Naive thymus-derived CD4-positive, alpha-beta T cell (primary cell): ENCODE data around the gene IKZF4. TPM values are rescaled to one million over a fixed set of nuclear protein-coding genes. Genes with fewer than 3 reads are reported as not detected.
"Not testable (repeated sequence)": the region's sequence is repeated elsewhere in the genome, so short reads cannot be mapped to it uniquely, and the experiment has no call there.

Experiments
- ATAC-seq: fragments of 150-1000 bp; cut with Tn5 transposase; 2 replicates; pipeline ENCODE4 v1.10.0; 2021; ENCODE audit warnings: mild to moderate bottlenecking, moderate library complexity
- CTCF ChIA-PET: fragments of 350-600 bp; sonication (Branson Sonifier 250); formaldehyde crosslinking; loops from one replicate; lab custom pipeline; 2021; ENCODE audit warnings: antibody characterized with exemption; lab: Charles Lee
- POLR2A ChIA-PET: fragments of 350-600 bp; sonication (Branson Sonifier 250); formaldehyde crosslinking; loops from one replicate; lab custom pipeline; 2021; ENCODE audit warnings: antibody characterized with exemption, inconsistent platforms; lab: Charles Lee
- DNase-seq, 9 donors: peaks; one replicate each; pipeline versions ENCODE4 v3.0.0 to v3.0.0-alpha.2; 2020 to 2022; ENCODE audit warnings: mixed read lengths in 1 of 9
- H3K27ac ChIP-seq: one replicate; pipeline ENCODE4 v1.7.0; 2013; ENCODE audit warnings: mild to moderate bottlenecking, low read depth, low read length, moderate library complexity
- H3K27me3 ChIP-seq, 2 donors: one replicate each; pipeline ENCODE4 v1.7.0; 2013; ENCODE audit warnings: low read length in 2 of 2, mild to moderate bottlenecking in 2 of 2, moderate library complexity in 2 of 2; ENCODE audit not compliant: control insufficient read depth in 2 of 2, insufficient read depth in 2 of 2
- H3K36me3 ChIP-seq, 3 experiments: 1 replicate in 2 of 3; 2 replicates in 1 of 3; pipeline ENCODE4 v1.7.0; 2013; ENCODE audit warnings: low read length in 3 of 3, mild to moderate bottlenecking in 3 of 3, moderate library complexity in 1 of 3; ENCODE audit not compliant: insufficient read depth in 3 of 3, control insufficient read depth in 2 of 3
- H3K4me1 ChIP-seq, 2 donors: one replicate each; pipeline ENCODE4 v1.7.0; 2013; ENCODE audit warnings: low read length in 2 of 2, mild to moderate bottlenecking in 2 of 2, moderate library complexity in 1 of 2; ENCODE audit not compliant: control insufficient read depth in 2 of 2, insufficient read depth in 2 of 2
- H3K4me3 ChIP-seq: 2 replicates; pipeline ENCODE4 v1.7.0; 2013; ENCODE audit warnings: mild to moderate bottlenecking, low read length
- H3K9me3 ChIP-seq, 3 experiments: 1 replicate in 2 of 3; 2 replicates in 1 of 3; pipeline ENCODE4 v1.7.0; 2013; ENCODE audit warnings: low read length in 3 of 3; ENCODE audit not compliant: control insufficient read depth in 2 of 3
- H3K27ac Mint-ChIP-seq, 9 donors: one replicate each; pipeline ENCODE4 v1.8.0; 2020 to 2022; ENCODE audit warnings: mixed read lengths in 9 of 9, mild to moderate bottlenecking in 8 of 9, moderate library complexity in 5 of 9, inconsistent platforms in 2 of 9
- H3K27me3 Mint-ChIP-seq, 5 donors: one replicate each; pipeline ENCODE4 v1.8.0; 2021 to 2022; ENCODE audit warnings: mixed read lengths in 5 of 5, mild to moderate bottlenecking in 1 of 5
- H3K36me3 Mint-ChIP-seq, 5 donors: one replicate each; pipeline ENCODE4 v1.8.0; 2020 to 2022; ENCODE audit warnings: mixed read lengths in 5 of 5, mild to moderate bottlenecking in 3 of 5, inconsistent platforms in 1 of 5
- H3K4me1 Mint-ChIP-seq, 7 donors: one replicate each; pipeline ENCODE4 v1.8.0; 2020 to 2022; ENCODE audit warnings: mixed read lengths in 7 of 7, mild to moderate bottlenecking in 3 of 7, inconsistent platforms in 1 of 7
- H3K4me3 Mint-ChIP-seq, 10 donors: one replicate each; pipeline ENCODE4 v1.8.0; 2020 to 2022; ENCODE audit warnings: mild to moderate bottlenecking in 10 of 10, mixed read lengths in 10 of 10, moderate library complexity in 6 of 10, inconsistent platforms in 2 of 10
- H3K9me3 Mint-ChIP-seq, 11 donors: one replicate each; pipeline ENCODE4 v1.8.0; 2020 to 2022; ENCODE audit warnings: mixed read lengths in 11 of 11, mild to moderate bottlenecking in 4 of 11, inconsistent platforms in 1 of 11, moderate library complexity in 1 of 11
- intact Hi-C, 2 donors: fragments of 100-400 bp; cut with micrococcal nuclease; formaldehyde crosslinking; loops; one replicate each; pipeline ENCODE4 v1.15.1; 2023
- polyA plus RNA-seq, 2 donors: library from polyadenylated mRNA; unstranded; fragments of 300-500 nt; fragmentation: Illumina TruSeq; gene quantifications; one replicate each; pipeline ENCODE4 v1.2.3, GENCODE V29; 2021
- total RNA-seq, 6 experiments: library from RNA in 5 of 6; stranded (reverse) in 5 of 6; gene quantifications; 1 replicate in 5 of 6; 2 replicates in 1 of 6; pipeline ENCODE4 v1.2.3 and lab custom pipeline; 2021 to 2026

IKZF4 gene
- total and polyA plus RNA-seq, 7 experiments from 2014 or later: 0.54 to 37.8 (median 4.5) TPM

DNA sequence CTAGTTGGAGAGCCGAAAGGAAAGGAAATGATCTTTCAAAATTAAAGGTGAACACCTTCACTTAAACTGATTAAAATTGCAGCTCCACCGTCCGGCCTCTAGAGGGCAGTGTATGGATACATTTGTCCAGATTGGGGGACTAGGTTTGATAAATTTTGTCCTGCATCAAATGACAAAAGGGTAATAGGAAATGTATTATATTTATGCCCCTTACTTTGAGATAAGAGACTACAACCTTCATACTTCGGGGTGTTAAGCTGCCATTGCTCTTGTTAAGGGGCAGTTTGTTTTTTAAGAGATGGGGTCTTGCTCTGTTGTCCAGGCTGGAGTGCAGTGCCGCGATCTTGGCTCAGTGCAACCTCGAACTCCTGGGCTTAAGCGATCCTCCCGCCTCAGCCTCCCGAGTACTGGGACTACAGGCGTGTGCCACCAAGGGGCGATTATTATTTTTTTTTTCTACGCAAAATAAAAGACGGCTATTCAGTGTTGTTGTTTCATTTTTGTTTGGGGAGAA, 24.6 kb upstream of the IKZF4 start:
- ATAC-seq: peak; percentile 81
- intact Hi-C loops: loop anchor here (1.0 to 5.0 kb wide), 10 partner anchors 23 to 229 kb away; partner anchors contain the start of genes PA2G4 (in 2 of the 2), RPS26 (in 2 of the 2), ZC3H10 (in 2 of the 2) and IKZF4 (in 1 of the 2)
- H3K27ac ChIP-seq: no peak overlapping the region

DNA sequence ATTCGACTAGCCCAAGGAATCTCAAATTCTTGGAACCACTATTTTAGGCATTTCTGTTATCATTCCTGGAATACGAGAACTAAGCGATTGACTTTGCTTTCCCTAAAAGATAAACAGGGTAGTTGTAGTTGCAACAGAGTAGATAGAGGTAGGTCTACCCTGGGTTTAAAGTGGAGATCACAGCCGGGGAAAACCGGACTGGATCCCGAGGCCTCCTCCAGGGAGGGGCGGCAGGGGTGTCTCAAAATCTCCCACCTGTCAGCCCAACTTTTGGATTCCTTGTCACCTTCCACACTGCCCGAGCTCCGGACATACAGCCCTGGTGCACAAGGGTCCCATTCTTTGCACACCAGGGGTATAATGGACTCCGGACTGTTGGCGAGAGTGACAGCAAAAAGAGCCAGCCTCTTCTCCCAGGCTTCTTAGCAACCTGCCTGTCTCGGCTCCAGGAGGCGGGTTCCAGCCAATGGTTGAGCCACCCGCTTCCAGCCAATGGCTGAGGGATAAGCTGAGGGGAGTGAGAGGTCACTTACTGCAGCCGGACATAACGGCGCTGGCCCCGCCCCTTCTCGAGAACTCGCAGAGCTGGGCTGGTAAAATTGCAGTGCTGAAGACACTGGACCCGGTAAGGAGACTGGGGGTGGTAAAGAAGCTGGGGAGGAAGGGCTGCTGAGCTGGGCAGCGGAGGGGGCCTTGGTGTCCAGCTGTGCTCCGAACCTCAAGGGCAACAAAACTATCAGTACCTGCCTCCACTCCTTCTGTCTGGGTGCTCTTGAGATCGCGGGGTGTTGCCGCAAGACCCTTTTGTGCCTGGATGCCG, 23.9 kb upstream of the IKZF4 start, which contains the start of gene SUOX:
TSS of gene SUOX (plus strand) at position 562 of the 820 bp plus-strand sequence. CDS start 4,946 bp downstream, outside the sequence.
- H3K27ac ChIP-seq: no peak within 1 kb of the TSS
- H3K4me3 Mint-ChIP-seq: peak within 1 kb of the TSS; percentile 49 to 87 (median 62)

More for the DNA sequence above, 24.6 kb upstream of the IKZF4 start:
- Mint-ChIP-seq H3K27me3 (peaks cover 0 to 4% (median 0%) of the 10 kb centered on the region in 5 donors), H3K27ac (peak overlapping the region in 7 of 9 donors; percentile 9 to 78 (median 49)), H3K4me1 (peaks cover 8 to 37% (median 16%) of the 10 kb centered on the region in 7 donors), H3K36me3 (peaks cover 0 to 18% (median 10%) of the 10 kb centered on the region in 5 donors), H3K9me3 (no peaks in the 10 kb centered on the region), H3K4me3 (peak overlapping the region in 9 of 10 donors; percentile 23 to 87 (median 55))
- Histone ChIP-seq H3K4me1 (peaks cover 0 to 14% of the 10 kb centered on the region in 2 donors), H3K4me3 (no peak overlapping the region), H3K36me3 (peaks cover 6 to 31% (median 8%) of the 10 kb centered on the region in 3 experiments), H3K27me3 (no peaks in the 10 kb centered on the region), H3K9me3 (no peaks in the 10 kb centered on the region)
- peak; percentile 22 to 80 (median 74) for DNase-seq
- ChIA-PET CTCF (interaction anchor here (0.6 to 6.5 kb wide), 19 partner anchors 11 to 258 kb away, joined by 3 to 54 read pairs (median 4); partner anchors contain the start of genes PA2G4 and RAB5B), POLR2A (interaction anchor here (0.7 to 3.8 kb wide), 17 partner anchors 10 to 253 kb away, joined by 3 to 20 read pairs (median 4); partner anchors contain the start of genes PA2G4, RAB5B and SMARCC2)

DNA sequence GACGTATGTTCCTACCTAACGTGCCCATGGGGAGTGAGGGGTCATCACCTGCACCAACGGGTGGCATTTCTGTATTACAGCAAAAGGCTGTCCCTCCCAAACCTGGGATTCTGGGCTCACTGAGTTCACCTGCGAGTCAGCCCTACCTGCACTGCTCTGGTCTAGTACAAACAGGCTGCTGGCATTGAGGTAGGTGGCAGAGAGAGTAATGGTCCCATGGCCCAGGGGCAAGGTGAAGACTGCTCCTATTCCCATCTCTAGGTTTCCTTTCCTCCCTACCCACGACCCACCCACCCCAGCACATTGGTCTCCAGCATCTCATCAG, 23.3 kb upstream of the IKZF4 start:
- ATAC-seq (no peak), DNase-seq (no peak)
- ChIA-PET POLR2A (interaction anchor here (0.8 to 3.8 kb wide), 4 partner anchors 18 to 49 kb away, joined by 3 to 20 read pairs (median 5); partner anchors contain the start of gene RAB5B), CTCF (interaction anchor here (0.7 to 6.5 kb wide), 2 partner anchors 15 to 31 kb away, joined by 3 to 54 read pairs; no protein-coding TSS in a partner anchor)
- Mint-ChIP-seq H3K4me1 (peaks cover 8 to 37% (median 16%) of the 10 kb centered on the region in 7 donors), H3K4me3 (peak overlapping the region; percentile 49 to 87 (median 62)), H3K9me3 (no peaks in the 10 kb centered on the region), H3K36me3 (peaks cover 0 to 7% (median 2%) of the 10 kb centered on the region in 5 donors), H3K27ac (peak overlapping the region in 3 of 9 donors; percentile 19 to 63 (median 41)), H3K27me3 (peaks cover 0 to 4% (median 0%) of the 10 kb centered on the region in 5 donors)
- Histone ChIP-seq H3K27ac (no peak overlapping the region), H3K27me3 (no peaks in the 10 kb centered on the region), H3K36me3 (peaks cover 5 to 19% (median 6%) of the 10 kb centered on the region in 3 experiments), H3K9me3 (no peaks in the 10 kb centered on the region), H3K4me1 (peaks cover 0 to 14% of the 10 kb centered on the region in 2 donors), H3K4me3 (no peak overlapping the region)
- intact Hi-C loops: loop anchor here (2.0 to 5.0 kb wide), 5 partner anchors 23 to 227 kb away; partner anchors contain the start of genes ZC3H10 (in 2 of the 2), IKZF4 (in 1 of the 2), NABP2 (in 1 of the 2) and PA2G4 (in 1 of the 2)

More for the DNA sequence above, 23.9 kb upstream of the IKZF4 start, which contains the start of gene SUOX:
- H3K27ac Mint-ChIP-seq: peak within 1 kb of the TSS in 7 of 9 donors; percentile 19 to 78 (median 63)
- Histone ChIP-seq H3K9me3 (no peaks in the 10 kb centered on the region), H3K4me3 (no peak within 1 kb of the TSS), H3K4me1 (peaks cover 0 to 14% of the 10 kb centered on the region in 2 donors), H3K36me3 (peaks cover 5 to 25% (median 6%) of the 10 kb centered on the region in 3 experiments), H3K27me3 (no peaks in the 10 kb centered on the region)
- DNase-seq (peak in 3 of 9 donors; percentile 8 to 58 (median 31)), ATAC-seq (peak; percentile 93)
- CTCF ChIA-PET: interaction anchor here (1.0 to 6.5 kb wide), 11 partner anchors 10 to 240 kb away, joined by 3 to 54 read pairs (median 4); partner anchors contain the start of gene RAB5B
- peaks cover 0 to 4% (median 0%) of the 10 kb centered on the region in 5 donors for H3K27me3 Mint-ChIP-seq
- peaks cover 0 to 11% (median 7%) of the 10 kb centered on the region in 5 donors for H3K36me3 Mint-ChIP-seq
- intact Hi-C loops: loop anchor here (1.0 to 5.0 kb wide), 10 partner anchors 24 to 228 kb away; partner anchors contain the start of genes PA2G4 (in 2 of the 2), RPS26 (in 2 of the 2), ZC3H10 (in 2 of the 2) and IKZF4 (in 1 of the 2)
- POLR2A ChIA-PET: interaction anchor here (0.7 to 3.8 kb wide), 11 partner anchors 10 to 63 kb away, joined by 3 to 20 read pairs (median 6); partner anchors contain the start of gene RAB5B
- H3K4me1 Mint-ChIP-seq: peaks cover 8 to 37% (median 16%) of the 10 kb centered on the region in 7 donors
- H3K9me3 Mint-ChIP-seq: no peaks in the 10 kb centered on the region

DNA sequence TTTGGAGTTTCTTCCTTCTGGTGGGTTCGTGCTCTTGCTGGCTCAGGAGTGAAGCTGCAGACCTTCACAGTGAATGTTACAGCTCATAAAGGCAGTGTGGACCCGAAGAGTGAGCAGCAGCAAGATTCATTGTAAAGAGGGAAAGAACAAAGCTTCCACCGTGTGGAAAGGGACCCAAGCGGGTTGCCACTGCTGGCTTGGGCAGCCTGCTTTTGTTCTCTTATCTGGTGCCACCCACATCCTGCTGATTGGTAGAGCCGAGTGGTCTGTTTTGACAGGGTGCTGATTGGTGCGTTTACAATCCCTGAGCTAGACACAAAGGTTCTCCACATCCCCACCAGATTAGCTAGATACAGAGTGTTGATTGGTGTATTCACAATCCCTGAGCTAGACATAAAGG, 21.3 kb upstream of the IKZF4 start:
- H3K27me3 ChIP-seq, H3K9me3 ChIP-seq, H3K9me3 Mint-ChIP-seq, POLR2A ChIA-PET, H3K27me3 Mint-ChIP-seq, H3K36me3 Mint-ChIP-seq, H3K27ac ChIP-seq, H3K36me3 ChIP-seq, H3K4me3 Mint-ChIP-seq, H3K4me3 ChIP-seq, DNase-seq, ATAC-seq: not testable (repeated sequence)
- CTCF ChIA-PET: interaction anchor here (0.7 to 6.5 kb wide), 3 partner anchors 23 to 48 kb away, joined by 3 to 54 read pairs (median 4); no protein-coding TSS in a partner anchor
- peaks cover 8 to 29% (median 16%) of the 10 kb centered on the region in 7 donors for H3K4me1 Mint-ChIP-seq
- H3K27ac Mint-ChIP-seq: peak overlapping the region in 1 of 9 donors; percentile 59
- intact Hi-C loops: loop anchor here in 1 of 2 donors (5.0 kb wide), 2 partner anchors 103 to 118 kb away; partner anchors contain the start of genes PA2G4, RPL41 and ZC3H10
- peaks cover 0 to 14% of the 10 kb centered on the region in 2 donors for H3K4me1 ChIP-seq

DNA sequence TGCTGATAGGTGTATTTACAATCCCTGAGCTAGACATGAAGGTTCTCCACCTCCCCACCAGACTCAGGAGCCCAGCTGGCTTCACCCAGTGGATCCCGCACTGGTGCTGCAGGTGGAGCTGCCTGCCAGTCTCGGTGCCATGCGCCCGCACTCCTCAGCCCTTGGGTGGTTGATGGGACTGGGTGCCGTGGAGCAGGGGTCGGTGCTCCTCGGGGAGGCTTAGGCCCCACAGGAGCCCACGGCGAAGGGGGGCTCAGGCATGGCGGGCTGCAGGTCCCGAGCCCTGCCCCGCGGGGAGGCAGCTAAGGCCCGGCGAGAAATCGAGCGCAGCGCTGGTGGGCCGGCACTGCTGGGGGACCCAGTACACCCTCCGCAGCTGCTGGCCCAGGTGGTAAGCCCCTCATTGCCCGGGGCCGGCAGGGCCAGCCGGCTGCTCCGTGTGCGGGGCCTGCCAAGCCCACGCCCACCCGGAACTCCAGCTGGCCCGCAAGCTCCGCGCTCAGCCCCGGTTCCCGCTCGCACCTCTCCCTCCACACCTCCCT, 20.8 kb upstream of the IKZF4 start:
- peaks cover 10 to 35% (median 17%) of the 10 kb centered on the region in 7 donors for H3K4me1 Mint-ChIP-seq
- H3K4me3 Mint-ChIP-seq, H3K36me3 Mint-ChIP-seq, POLR2A ChIA-PET, H3K4me3 ChIP-seq, H3K9me3 ChIP-seq, H3K27me3 Mint-ChIP-seq, H3K27ac ChIP-seq, H3K9me3 Mint-ChIP-seq, ATAC-seq, H3K27ac Mint-ChIP-seq, H3K36me3 ChIP-seq, DNase-seq, H3K27me3 ChIP-seq: not testable (repeated sequence)
- CTCF ChIA-PET: interaction anchor here (6.5 kb wide), 1 partner anchor 28 kb away, joined by 54 read pairs; no protein-coding TSS in a partner anchor
- intact Hi-C loops: loop anchor here in 1 of 2 donors (5.0 kb wide), 2 partner anchors 102 to 117 kb away; partner anchors contain the start of genes PA2G4, RPL41 and ZC3H10
- H3K4me1 ChIP-seq: peaks cover 0 to 14% of the 10 kb centered on the region in 2 donors
